Psoas muscle (tissue), 8 donors: ENCODE results near the gene PHF14. TPM values are rescaled to one million over a fixed set of nuclear protein-coding genes. Genes with fewer than 3 reads are reported as not detected.

Experiments used
- ATAC-seq, 4 donors: fragments of 200-7000 bp; cut with Tn5 transposase; one replicate each; pipeline ENCODE4 v1.9.1; 2020; ENCODE audit warnings: moderate library complexity in 3 of 4, mild to moderate bottlenecking in 2 of 4
- DNase-seq, 2 donors: peaks; one replicate each; pipeline ENCODE4 v3.0.0-alpha.2; 2020
- H3K27ac ChIP-seq: fragments of 200-600 bp; one replicate; pipeline ENCODE4 v1.8.0; 2022
- H3K27me3 ChIP-seq, 3 donors: fragments of 200-600 bp in 1 of 3; one replicate each; pipeline versions ENCODE4 v1.6.1 to v1.8.0; 2013 to 2022; ENCODE audit warnings: low read length in 2 of 3, mild to moderate bottlenecking in 2 of 3, moderate library complexity in 1 of 3; ENCODE audit not compliant: insufficient read depth in 3 of 3
- H3K36me3 ChIP-seq, 2 donors: fragments of 200-600 bp in 1 of 2; one replicate each; pipeline versions ENCODE4 v1.6.1 to v1.8.0; 2013 to 2022; ENCODE audit warnings: low read depth in 1 of 2, mild to moderate bottlenecking in 1 of 2, moderate library complexity in 1 of 2; ENCODE audit not compliant: insufficient read depth in 1 of 2
- H3K4me1 ChIP-seq: fragments of 200-600 bp; one replicate; pipeline ENCODE4 v1.8.0; 2022
- H3K4me3 ChIP-seq: fragments of 200-600 bp; one replicate; pipeline ENCODE4 v1.8.0; 2022; ENCODE audit warnings: mild to moderate bottlenecking
- H3K9me3 ChIP-seq: fragments of 200-600 bp; one replicate; pipeline ENCODE4 v1.8.0; 2022
- CTCF ChIP-seq: fragments of 200-600 bp; IDR thresholded peaks from one replicate; pipeline ENCODE4 v1.8.0; 2022; ENCODE audit warnings: antibody characterized with exemption
- WGBS, 3 donors: extraction: QIAGEN DNeasy Blood & Tissue Kit; methylation state at CpG; one replicate each; pipeline versions ENCODE4 v1.1.6 to v1.1.7; 2013; 5-methylcytosine and 5-hydroxymethylcytosine counted together
- intact Hi-C, 2 donors: fragments of 100-400 bp; cut with DNase I; formaldehyde crosslinking; loops; one replicate each; pipeline versions ENCODE4 v1.11.0 to v1.14.2; 2022
- polyA plus RNA-seq, 3 donors: library from polyadenylated mRNA; stranded (reverse); fragments of 200-250 nt; gene quantifications; one replicate each; pipeline ENCODE4 v1.2.3, GENCODE V29; 2013
- total RNA-seq, 4 donors: library from RNA; stranded (reverse); fragmentation: NEBNext Ultra II Directional in 2 of 4; extraction: Animal tissue kit (Norgen Biotek cat#: 25700) in 2 of 4; gene quantifications; one replicate each; pipeline versions ENCODE4 v1.2.1 to v1.2.4, GENCODE V29; 2021 to 2023
- donor health status: healthy with polysubstance abuse.
- donor health status: DM: no; HTN: no; CAD: no; lungs with moderate emphysema.
- donor health status: Bipolar disorder and iron deficiency.
- donor health status: healthy.
- donor health status: DM: yes; HTN: yes; CAD: no.
- donor health status: DM: no; HTN: no; CAD: no.
- donor health status: DM: no; HTN: no; CAD: no.
- donor health status: DM: yes; HTN: yes; CAD: no.

PHF14 gene
- total and polyA plus RNA-seq, 7 donors, result 10.8 to 17.8 (median 13.8) TPM

- TF ChIP-seq CTCF, result no peak
- intact Hi-C loops, result no loop called here
Measured at GRCh38 chr7:11175887-11176286, 202.2 kb downstream of the PHF14 start.

GRCh38 chr7:11176985-11177555, 203.4 kb downstream of the PHF14 start:
- H3K4me1 ChIP-seq, result no peaks in the 10 kb centered on the region
- TF ChIP-seq CTCF, result no peak
- DNase-seq, result no peak
- H3K27me3 ChIP-seq, result no peaks in the 10 kb centered on the region
- H3K27ac ChIP-seq, result no peak overlapping the region
- 79 to 92% (median 90%) methylated on average over 1 of the region's 1 CpG for WGBS, 3 donors
- no peaks in the 10 kb centered on the region for H3K36me3 ChIP-seq
- H3K4me3 ChIP-seq, result no peak overlapping the region
- ATAC-seq, result no peak
- no peaks in the 10 kb centered on the region for H3K9me3 ChIP-seq
- intact Hi-C loops, result no loop called here

More at GRCh38 chr7:11175887-11176286, 202.2 kb downstream of the PHF14 start:
- Histone ChIP-seq H3K27me3 (no peaks in the 10 kb centered on the region), H3K4me1 (no peaks in the 10 kb centered on the region), H3K9me3 (no peaks in the 10 kb centered on the region), H3K4me3 (no peak overlapping the region), H3K36me3 (no peaks in the 10 kb centered on the region), H3K27ac (no peak overlapping the region)
- no peak for ATAC-seq
- DNase-seq, result no peak
- 52 to 65% (median 60%) methylated on average over 3 of the region's 3 CpGs for WGBS, 3 donors

- DNase-seq (no peak), ATAC-seq (no peak)
- Histone ChIP-seq H3K9me3 (no peaks in the 10 kb centered on the region), H3K4me3 (no peak overlapping the region), H3K36me3 (no peaks in the 10 kb centered on the region), H3K27ac (no peak overlapping the region), H3K27me3 (no peaks in the 10 kb centered on the region), H3K4me1 (no peaks in the 10 kb centered on the region)
- intact Hi-C loops, result no loop called here
- no peak for TF ChIP-seq CTCF
- 62 to 73% (median 69%) methylated on average over 3 of the region's 3 CpGs for WGBS, 3 donors
Measured at GRCh38 chr7:11177793-11178192, 204.1 kb downstream of the PHF14 start.

GRCh38 chr7:11181590-11181989, 207.9 kb downstream of the PHF14 start:
- intact Hi-C loops, result no loop called here
- Histone ChIP-seq H3K4me1 (no peaks in the 10 kb centered on the region), H3K9me3 (no peaks in the 10 kb centered on the region), H3K27me3 (no peaks in the 10 kb centered on the region), H3K27ac (no peak overlapping the region), H3K36me3 (no peaks in the 10 kb centered on the region), H3K4me3 (no peak overlapping the region)
- no peak for ATAC-seq
- DNase-seq, result no peak
- TF ChIP-seq CTCF, result no peak
- WGBS, 3 donors, result 74 to 83% (median 77%) methylated on average over 10 of the region's 10 CpGs

GRCh38 chr7:11182736-11183135, 209.1 kb downstream of the PHF14 start:
- Histone ChIP-seq H3K4me1 (no peaks in the 10 kb centered on the region), H3K27me3 (no peaks in the 10 kb centered on the region), H3K9me3 (no peaks in the 10 kb centered on the region), H3K4me3 (no peak overlapping the region), H3K27ac (no peak overlapping the region), H3K36me3 (no peaks in the 10 kb centered on the region)
- intact Hi-C loops, result no loop called here
- no peak for TF ChIP-seq CTCF
- ATAC-seq (no peak), DNase-seq (no peak)
- 69 to 73% (median 72%) methylated on average over 1 of the region's 1 CpG for WGBS, 3 donors
